ENCODE data around the gene GBGT1.

DNA sequence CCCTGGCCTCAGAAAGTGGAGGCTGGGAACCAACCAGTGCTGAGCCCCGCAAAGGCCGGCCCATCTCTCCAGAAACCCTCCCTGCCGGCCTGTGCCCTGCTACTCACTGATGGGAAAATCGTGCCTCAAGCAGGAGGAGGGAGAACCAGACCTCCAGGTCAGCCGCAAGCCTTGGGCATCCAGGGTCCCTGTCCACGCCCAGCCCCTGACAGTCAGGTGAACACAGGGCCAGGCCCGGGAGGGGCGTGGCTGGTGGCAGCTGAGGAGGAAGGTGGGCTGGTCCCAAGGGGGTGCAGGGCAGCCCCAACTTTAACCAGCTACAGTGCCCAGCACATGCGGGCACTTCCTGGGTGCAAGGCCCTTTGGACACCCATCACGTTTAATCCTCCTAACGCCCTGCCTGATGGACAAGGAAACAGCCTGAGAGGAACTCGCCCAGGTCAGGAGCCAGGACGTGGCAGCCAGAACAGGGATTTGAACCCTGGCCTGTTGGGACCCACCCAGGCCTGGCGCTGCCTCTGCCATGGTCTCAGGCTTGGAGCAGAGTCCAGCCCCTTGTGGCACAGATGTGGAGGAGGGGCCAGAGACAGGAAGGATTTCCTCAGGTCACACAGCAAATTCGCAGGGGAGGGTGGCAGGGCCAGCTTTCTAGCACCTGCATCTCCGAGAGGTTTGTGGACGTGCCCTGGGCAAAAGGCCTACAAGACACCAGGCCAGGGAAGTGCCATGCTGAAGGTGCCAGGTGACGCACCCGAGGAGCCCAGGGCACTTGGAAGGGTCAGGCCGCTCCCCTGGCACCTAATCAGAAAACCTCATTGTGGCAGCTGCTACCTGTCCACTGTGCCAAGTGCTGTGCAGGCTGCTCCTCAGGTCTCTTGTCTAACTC lies 47.1 kb downstream of the GBGT1 start:
- TF ChIP-seq, protein P1, sequence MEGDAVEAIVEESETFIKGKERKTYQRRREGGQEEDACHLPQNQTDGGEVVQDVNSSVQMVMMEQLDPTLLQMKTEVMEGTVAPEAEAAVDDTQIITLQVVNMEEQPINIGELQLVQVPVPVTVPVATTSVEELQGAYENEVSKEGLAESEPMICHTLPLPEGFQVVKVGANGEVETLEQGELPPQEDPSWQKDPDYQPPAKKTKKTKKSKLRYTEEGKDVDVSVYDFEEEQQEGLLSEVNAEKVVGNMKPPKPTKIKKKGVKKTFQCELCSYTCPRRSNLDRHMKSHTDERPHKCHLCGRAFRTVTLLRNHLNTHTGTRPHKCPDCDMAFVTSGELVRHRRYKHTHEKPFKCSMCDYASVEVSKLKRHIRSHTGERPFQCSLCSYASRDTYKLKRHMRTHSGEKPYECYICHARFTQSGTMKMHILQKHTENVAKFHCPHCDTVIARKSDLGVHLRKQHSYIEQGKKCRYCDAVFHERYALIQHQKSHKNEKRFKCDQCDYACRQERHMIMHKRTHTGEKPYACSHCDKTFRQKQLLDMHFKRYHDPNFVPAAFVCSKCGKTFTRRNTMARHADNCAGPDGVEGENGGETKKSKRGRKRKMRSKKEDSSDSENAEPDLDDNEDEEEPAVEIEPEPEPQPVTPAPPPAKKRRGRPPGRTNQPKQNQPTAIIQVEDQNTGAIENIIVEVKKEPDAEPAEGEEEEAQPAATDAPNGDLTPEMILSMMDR (conservative IDR thresholded peaks at IDR 0.05; ENCODE audit: low read depth, low read length): no peak
- TF ChIP-seq EZH2 (IDR thresholded peaks at IDR 0.05; ENCODE audit: low read length, unreplicated experiment): no peak
